CD4-positive, alpha-beta T cell treated with Interleukin-17A for 1 hour (primary cell): ENCODE results near the gene PNKP.
"Not testable (repeated sequence)": the region's sequence is repeated elsewhere in the genome, so short reads cannot be mapped to it uniquely, and the experiment has no call there.

Source experiments
- DNase-seq: peaks from one replicate; pipeline ENCODE4 v3.0.0-alpha.2; 2020

Gene PNKP

GRCh38 chr19:49840736-49841249 is 26.6 kb downstream of the PNKP start:
- no peak for DNase-seq

- DNase-seq = no peak
These were observed 27.1 kb downstream of the PNKP start for GRCh38 chr19:49840321-49840720.

GRCh38 chr19:49839713-49840112 is 27.7 kb downstream of the PNKP start:
- no peak for DNase-seq

- DNase-seq = no peak
These were observed 28.3 kb downstream of the PNKP start for GRCh38 chr19:49838885-49839588.

- no peak for DNase-seq
These were observed 30.0 kb downstream of the PNKP start for GRCh38 chr19:49837425-49837824.

GRCh38 chr19:49837009-49837310 is 30.4 kb downstream of the PNKP start:
- DNase-seq = no peak

GRCh38 chr19:49836176-49837008 is 31.0 kb downstream of the PNKP start:
- DNase-seq = no peak

GRCh38 chr19:49835562-49835961 is 31.8 kb downstream of the PNKP start:
- DNase-seq = no peak

- no peak for DNase-seq
These were observed 33.8 kb downstream of the PNKP start for GRCh38 chr19:49833599-49833998.

GRCh38 chr19:49832556-49832955 is 34.8 kb downstream of the PNKP start:
- no peak for DNase-seq

GRCh38 chr19:49831592-49831991 is 35.8 kb downstream of the PNKP start:
- DNase-seq = no peak

GRCh38 chr19:49830766-49831165 is 36.6 kb downstream of the PNKP start:
- no peak for DNase-seq

GRCh38 chr19:49829721-49830120 is 37.7 kb downstream of the PNKP start:
- DNase-seq = no peak

- DNase-seq = no peak
These were observed 38.2 kb downstream of the PNKP start for GRCh38 chr19:49829200-49829599.

GRCh38 chr19:49827034-49827433 is 40.3 kb downstream of the PNKP start:
- no peak for DNase-seq

GRCh38 chr19:49824662-49825061 is 42.7 kb downstream of the PNKP start:
- no peak for DNase-seq

- DNase-seq = no peak
These were observed 43.9 kb downstream of the PNKP start for GRCh38 chr19:49823472-49823871.

GRCh38 chr19:49820125-49820524 is 47.3 kb downstream of the PNKP start:
- no peak for DNase-seq

- DNase-seq = not testable (repeated sequence)
These were observed 47.8 kb downstream of the PNKP start for GRCh38 chr19:49819452-49820115.

GRCh38 chr19:49818649-49819370 is 48.6 kb downstream of the PNKP start:
- DNase-seq = no peak

- DNase-seq = peak; percentile 92
These were observed 49.3 kb downstream of the PNKP start, which contains the start of gene MED25 for GRCh38 chr19:49817964-49818648. Gene MED25 (plus strand): TSS chr19:49818289. CDS start chr19:49818342, 53 bp downstream.

GRCh38 chr19:49816590-49816989 is 50.8 kb downstream of the PNKP start:
- DNase-seq = no peak
